HepG2 (cell line): Measurements from ENCODE around the gene SAMD14. TPM values are rescaled to one million over a fixed set of nuclear protein-coding genes. Genes with fewer than 3 reads are reported as not detected.
A peak's percentile ranks its signal among the peaks of the same experiment; 100 is the strongest.

Experiments used
- ARNT ChIP-seq: fragments of 450-650 bp; IDR thresholded peaks from 2 replicates; pipeline ENCODE4 v1.6.1; 2017
- BRD4 ChIP-seq: sonication (generic); formaldehyde crosslinking; IDR thresholded peaks from 2 replicates; pipeline ENCODE4 v1.4.0; 2020; ENCODE audit warnings: missing genetic modification reagents
- CHD2 ChIP-seq: IDR thresholded peaks from 2 replicates; pipeline ENCODE4 v1.6.1; 2011; ENCODE audit warnings: low read depth, low read length, improper control_type of control experiment
- EHMT2 ChIP-seq: fragments of 200-600 bp; sonication (generic); IDR thresholded peaks from 2 replicates; pipeline ENCODE4 v1.7.0; 2017; ENCODE audit warnings: antibody characterized with exemption, low read depth, low read length, borderline replicate concordance
- FOXO4 ChIP-seq: sonication (generic); formaldehyde crosslinking; conservative IDR thresholded peaks from 2 replicates; pipeline ENCODE4 v1.8.1; 2023; ENCODE audit warnings: missing genetic modification reagents
- KAT2B ChIP-seq: fragments of 150-350 bp; IDR thresholded peaks from 2 replicates; pipeline ENCODE4 v1.6.1; 2014; ENCODE audit warnings: low read depth, low read length, borderline replicate concordance
- MIER3 ChIP-seq: IDR thresholded peaks from 2 replicates; pipeline ENCODE4 v1.6.1; 2016; ENCODE audit warnings: missing compliant biosample characterization, borderline replicate concordance
- MIXL1 ChIP-seq: IDR thresholded peaks from 2 replicates; pipeline ENCODE4 v1.6.1; 2016
- NAIF1 ChIP-seq: sonication (generic); formaldehyde crosslinking; IDR thresholded peaks from 2 replicates; pipeline ENCODE4 v1.5.0; 2020; ENCODE audit warnings: mild to moderate bottlenecking, missing genetic modification reagents, borderline replicate concordance
- NFRKB ChIP-seq: fragments of 450-650 bp; IDR thresholded peaks from 2 replicates; pipeline ENCODE4 v1.6.1; 2017
- PHB2 ChIP-seq: fragments of 450-650 bp; IDR thresholded peaks from 2 replicates; pipeline ENCODE4 v1.6.1; 2018; ENCODE audit not compliant: partially characterized antibody
- PHF8 ChIP-seq: sonication (generic); formaldehyde crosslinking; IDR thresholded peaks from 2 replicates; pipeline ENCODE4 v1.5.0; 2020; ENCODE audit warnings: missing genetic modification reagents
- POLR2AphosphoS5 ChIP-seq: IDR thresholded peaks from 2 replicates; pipeline ENCODE4 v1.6.1; 2012; ENCODE audit warnings: low read depth, low read length
- PRDM4 ChIP-seq: sonication (generic); formaldehyde crosslinking; IDR thresholded peaks from 2 replicates; pipeline ENCODE4 v1.9.0; 2021; ENCODE audit warnings: missing genetic modification reagents, borderline replicate concordance
- SRSF4 ChIP-seq: fragments of 200-400 bp; formaldehyde crosslinking; IDR thresholded peaks from one replicate; pipeline ENCODE4 v1.6.1; 2018; ENCODE audit warnings: mild to moderate bottlenecking, low read depth, low read length, moderate library complexity; ENCODE audit not compliant: poor library complexity, severe bottlenecking
- THAP11 ChIP-seq: IDR thresholded peaks from 2 replicates; pipeline ENCODE4 v1.6.1; 2016; ENCODE audit warnings: missing biosample characterization, missing genetic modification reagents
- THAP8 ChIP-seq: sonication (generic); formaldehyde crosslinking; IDR thresholded peaks from 2 replicates; pipeline ENCODE4 v1.5.1; 2020; ENCODE audit warnings: missing genetic modification reagents, mild to moderate bottlenecking, borderline replicate concordance
- TMF1 ChIP-seq: sonication (generic); formaldehyde crosslinking; IDR thresholded peaks from 2 replicates; pipeline ENCODE4 v1.8.1; 2022; ENCODE audit warnings: low read depth, missing genetic modification reagents
- TP53 ChIP-seq: sonication (generic); formaldehyde crosslinking; conservative IDR thresholded peaks from 2 replicates; pipeline ENCODE4 v1.4.0; 2020; ENCODE audit warnings: missing genetic modification reagents
- ZBTB1 ChIP-seq: sonication (generic); formaldehyde crosslinking; IDR thresholded peaks from 2 replicates; pipeline ENCODE4 v1.4.0; 2020; ENCODE audit warnings: missing genetic modification reagents, borderline replicate concordance
- ZNF703 ChIP-seq: sonication (generic); formaldehyde crosslinking; IDR thresholded peaks from 2 replicates; pipeline ENCODE4 v1.5.1; 2020; ENCODE audit warnings: missing genetic modification reagents, mild to moderate bottlenecking, moderate library complexity, borderline replicate concordance
- ZNF761 ChIP-seq: sonication (generic); formaldehyde crosslinking; conservative IDR thresholded peaks from 2 replicates; pipeline ENCODE4 v1.4.0; 2020; ENCODE audit warnings: mild to moderate bottlenecking, missing genetic modification reagents
- ZNF772 ChIP-seq: sonication (generic); formaldehyde crosslinking; IDR thresholded peaks from 2 replicates; pipeline ENCODE4 v1.5.0; 2020; ENCODE audit warnings: mild to moderate bottlenecking, missing genetic modification reagents
- ZNF790 ChIP-seq: sonication (generic); formaldehyde crosslinking; IDR thresholded peaks from 2 replicates; pipeline ENCODE4 v1.8.0; 2022; ENCODE audit warnings: missing genetic modification reagents, mild to moderate bottlenecking, borderline replicate concordance
- polyA plus RNA-seq, 8 experiments: library from polyadenylated mRNA; depleted of rRNA in 3 of 8; stranded (reverse) in 7 of 8; unstranded in 1 of 8; fragments of >200 nt; fragmentation: Illumina TruSeq in 4 of 8; extraction: Trizol in 4 of 8; gene quantifications; 2 replicates each; pipeline versions ENCODE4 v1.2.1 to v1.2.3, GENCODE V29; 2011 to 2016; ENCODE audit warnings: low read depth in 4 of 8, missing spikeins in 1 of 8, mixed read lengths in 1 of 8; ENCODE audit not compliant: insufficient read depth in 1 of 8
- total RNA-seq, 5 experiments: library from RNA; depleted of rRNA; stranded (reverse); fragments of >200 nt; fragmentation: Illumina TruSeq; extraction: Trizol; gene quantifications; 2 replicates each; pipeline ENCODE4 v1.2.3, GENCODE V29; 2016; ENCODE audit warnings: low read depth in 1 of 5
- TF ChIP-seq, protein P1 (sequence below): sonication (generic); formaldehyde crosslinking; IDR thresholded peaks from 2 replicates; pipeline ENCODE4 v1.8.0; 2022; ENCODE audit warnings: missing genetic modification reagents, low read depth, mild to moderate bottlenecking, borderline replicate concordance
- TF ChIP-seq, protein P2 (sequence below): sonication (generic); formaldehyde crosslinking; IDR thresholded peaks from 2 replicates; pipeline ENCODE4 v1.8.0; 2022; ENCODE audit warnings: mild to moderate bottlenecking, missing genetic modification reagents

SAMD14 gene
- total and polyA plus RNA-seq, 2 of the 13 experiments (the other 11 are each of a cell fraction or from before 2014, with no cell fraction given): 0.07 to 0.22 TPM

- TF ChIP-seq MIXL1 (CRISPR knock-in tag) (peak; percentile 55; the same call in 1 of the 2 replicates), ZBTB1 (CRISPR knock-in tag) (no peak), BRD4 (CRISPR knock-in tag) (0 out of 2 replicates have a peak, but pooled peaks have one; percentile 16), ZNF790 (CRISPR knock-in tag) (no peak), ZNF761 (CRISPR knock-in tag) (no peak; the same call in 1 of the 2 replicates), MIER3 (CRISPR knock-in tag) (0 out of 2 replicates have a peak, but pooled peaks have one; percentile 30), NFRKB (no peak), FOXO4 (0 out of 2 replicates have a peak, but pooled peaks have one; percentile 51), TMF1 (CRISPR knock-in tag) (no peak), THAP8 (CRISPR knock-in tag) (no peak), EHMT2 (no peak), KAT2B (no peak), CHD2 (no peak), ARNT (no peak), NAIF1 (no peak), TP53 (CRISPR knock-in tag) (no peak), SRSF4 (no peak), ZNF772 (peak; percentile 59; the same call in 1 of the 2 replicates), PRDM4 (CRISPR knock-in tag) (no peak), THAP11 (CRISPR knock-in tag) (peak; percentile 72), PHF8 (CRISPR knock-in tag) (peak; percentile 66; the same call in 1 of the 2 replicates), POLR2AphosphoS5 (peak; percentile 40; the same call in 1 of the 2 replicates), ZNF703 (CRISPR knock-in tag) (no peak; the same call in 1 of the 2 replicates), PHB2 (no peak)
- TF ChIP-seq, protein P1, sequence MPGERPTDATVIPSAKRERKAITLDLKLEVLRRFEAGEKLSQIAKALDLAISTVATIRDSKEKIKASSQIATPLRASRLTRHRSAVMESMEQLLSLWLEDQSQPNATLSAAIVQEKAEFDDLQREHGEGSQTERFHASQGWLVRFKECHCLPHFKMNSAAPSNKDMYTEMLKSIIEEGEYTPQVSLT (CRISPR knock-in tag): no peak
- TF ChIP-seq, protein P2, sequence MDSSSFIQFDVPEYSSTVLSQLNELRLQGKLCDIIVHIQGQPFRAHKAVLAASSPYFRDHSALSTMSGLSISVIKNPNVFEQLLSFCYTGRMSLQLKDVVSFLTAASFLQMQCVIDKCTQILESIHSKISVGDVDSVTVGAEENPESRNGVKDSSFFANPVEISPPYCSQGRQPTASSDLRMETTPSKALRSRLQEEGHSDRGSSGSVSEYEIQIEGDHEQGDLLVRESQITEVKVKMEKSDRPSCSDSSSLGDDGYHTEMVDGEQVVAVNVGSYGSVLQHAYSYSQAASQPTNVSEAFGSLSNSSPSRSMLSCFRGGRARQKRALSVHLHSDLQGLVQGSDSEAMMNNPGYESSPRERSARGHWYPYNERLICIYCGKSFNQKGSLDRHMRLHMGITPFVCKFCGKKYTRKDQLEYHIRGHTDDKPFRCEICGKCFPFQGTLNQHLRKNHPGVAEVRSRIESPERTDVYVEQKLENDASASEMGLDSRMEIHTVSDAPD (CRISPR knock-in tag): no peak
These were observed 22.1 kb upstream of the SAMD14 start (continued) for GRCh38 chr17:50151937-50152547.
